ENCODE data around the gene CCL11.
"Not testable (repeated sequence)": the region's sequence is repeated elsewhere in the genome, so short reads cannot be mapped to it uniquely, and the experiment has no call there.

Gene CCL11

GRCh38 chr17:34312080-34312479 is 26.5 kb downstream of the CCL11 start:
- no peak for DNase-seq

GRCh38 chr17:34313164-34313563 is 27.6 kb downstream of the CCL11 start:
- DNase-seq: no peak

DNA sequence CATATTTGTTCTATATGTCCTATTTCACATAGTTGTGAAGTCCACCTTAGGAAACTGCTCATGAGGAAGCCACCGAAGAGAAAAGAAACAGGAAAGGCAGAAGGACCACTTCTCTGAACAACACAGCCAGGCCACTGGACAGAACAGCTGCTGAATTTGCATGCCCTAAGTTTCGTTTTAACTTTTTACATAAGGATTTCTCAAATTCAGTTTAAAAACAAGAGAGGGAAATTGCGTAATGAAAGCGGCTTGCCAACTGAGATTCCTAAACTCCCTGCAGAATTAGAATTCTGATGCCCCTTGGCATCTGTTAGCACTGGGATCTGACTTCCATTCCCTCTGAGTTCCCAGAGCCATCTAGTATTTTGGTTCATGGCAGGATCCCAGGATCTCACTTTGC is 28.7 kb downstream of the CCL11 start:
- no peak for DNase-seq

- DNase-seq: no peak
Measured at GRCh38 chr17:34318474-34318873, 32.9 kb downstream of the CCL11 start.

DNA sequence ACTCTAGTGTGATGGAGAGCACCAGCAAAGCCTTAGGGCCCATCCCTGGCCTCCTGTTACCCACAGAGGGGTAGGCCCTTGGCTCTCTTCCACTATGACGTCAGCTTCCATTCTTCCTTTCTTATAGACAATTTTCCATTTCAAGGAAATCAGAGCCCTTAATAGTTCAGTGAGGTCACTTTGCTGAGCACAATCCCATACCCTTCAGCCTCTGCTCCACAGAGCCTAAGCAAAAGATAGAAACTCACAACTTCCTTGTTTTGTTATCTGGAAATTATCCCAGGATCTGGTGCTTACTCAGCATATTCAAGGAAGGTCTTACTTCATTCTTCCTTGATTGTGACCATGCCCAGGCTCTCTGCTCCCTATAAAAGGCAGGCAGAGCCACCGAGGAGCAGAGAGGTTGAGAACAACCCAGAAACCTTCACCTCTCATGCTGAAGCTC is 33.5 kb downstream of the CCL11 start, which contains the start of gene CCL8:
CCL8 (plus strand) TSS at position 397 of the 445 bp plus-strand sequence. CDS start 67 bp downstream, outside the sequence.
- DNase-seq: no peak

DNA sequence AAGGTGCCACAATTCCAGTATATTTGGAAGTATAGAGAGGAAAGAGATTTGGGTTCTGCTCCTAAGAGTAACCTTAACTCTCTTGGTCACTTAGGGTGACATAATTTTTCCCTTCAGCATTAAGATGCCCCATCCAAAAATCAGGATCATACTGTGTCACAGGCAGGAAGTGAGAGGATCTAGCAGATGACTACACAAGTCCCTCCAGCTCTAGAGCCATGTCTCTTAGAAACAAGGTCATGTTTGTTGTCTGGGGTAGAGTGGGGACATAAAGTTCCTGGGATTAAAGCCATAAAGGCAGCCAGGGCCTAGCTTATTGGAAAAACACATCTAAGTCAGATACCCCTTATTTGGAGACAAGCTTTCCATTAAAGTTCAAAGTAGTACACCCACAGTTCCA is 36.4 kb downstream of the CCL11 start:
- no peak for DNase-seq

DNA sequence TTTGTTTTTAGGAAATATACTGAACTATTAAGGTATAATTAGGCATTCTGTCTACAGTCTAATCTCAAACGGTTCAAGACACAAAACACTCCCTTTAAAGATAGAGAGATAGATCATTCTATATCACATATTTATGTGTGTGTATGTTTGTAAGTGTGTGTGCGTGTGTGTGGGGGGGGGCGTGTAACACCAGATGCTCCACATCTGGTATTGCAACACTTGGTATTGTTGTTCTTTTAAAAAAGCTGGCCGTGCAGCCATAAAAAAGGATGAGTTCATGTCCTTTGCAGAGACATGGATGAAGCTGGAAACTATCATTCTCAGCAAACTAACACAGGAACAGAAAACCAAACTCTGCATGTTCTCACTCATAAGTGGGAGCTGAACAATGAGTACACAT is 42.0 kb downstream of the CCL11 start:
- DNase-seq: not testable (repeated sequence)

DNA sequence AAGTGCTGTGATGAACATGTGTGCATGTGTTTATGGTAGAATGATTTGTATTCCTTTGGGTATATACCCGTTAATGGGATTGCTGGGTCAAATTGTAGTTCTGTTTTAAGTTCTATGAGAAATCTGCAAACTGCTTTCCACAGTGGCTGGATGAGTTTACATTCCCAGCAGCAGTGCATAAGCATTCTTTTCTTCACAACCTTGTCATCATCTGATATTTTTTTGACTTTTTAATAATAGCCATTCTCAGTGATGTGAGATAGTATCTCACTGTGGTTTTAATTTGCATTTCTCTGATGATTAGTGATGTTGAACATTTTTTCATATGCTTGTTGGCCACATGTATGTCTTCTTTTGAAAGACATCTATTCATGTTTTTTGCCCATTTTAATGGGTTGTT is 52.2 kb downstream of the CCL11 start:
- DNase-seq: no peak

All from cortex of kidney (tissue), 1 donor.